Measurements from ENCODE around the gene MED31.

- peak; percentile 86 for TF ChIP-seq POLR2A (IDR thresholded peaks at IDR 0.05)
- TF ChIP-seq, protein P1, sequence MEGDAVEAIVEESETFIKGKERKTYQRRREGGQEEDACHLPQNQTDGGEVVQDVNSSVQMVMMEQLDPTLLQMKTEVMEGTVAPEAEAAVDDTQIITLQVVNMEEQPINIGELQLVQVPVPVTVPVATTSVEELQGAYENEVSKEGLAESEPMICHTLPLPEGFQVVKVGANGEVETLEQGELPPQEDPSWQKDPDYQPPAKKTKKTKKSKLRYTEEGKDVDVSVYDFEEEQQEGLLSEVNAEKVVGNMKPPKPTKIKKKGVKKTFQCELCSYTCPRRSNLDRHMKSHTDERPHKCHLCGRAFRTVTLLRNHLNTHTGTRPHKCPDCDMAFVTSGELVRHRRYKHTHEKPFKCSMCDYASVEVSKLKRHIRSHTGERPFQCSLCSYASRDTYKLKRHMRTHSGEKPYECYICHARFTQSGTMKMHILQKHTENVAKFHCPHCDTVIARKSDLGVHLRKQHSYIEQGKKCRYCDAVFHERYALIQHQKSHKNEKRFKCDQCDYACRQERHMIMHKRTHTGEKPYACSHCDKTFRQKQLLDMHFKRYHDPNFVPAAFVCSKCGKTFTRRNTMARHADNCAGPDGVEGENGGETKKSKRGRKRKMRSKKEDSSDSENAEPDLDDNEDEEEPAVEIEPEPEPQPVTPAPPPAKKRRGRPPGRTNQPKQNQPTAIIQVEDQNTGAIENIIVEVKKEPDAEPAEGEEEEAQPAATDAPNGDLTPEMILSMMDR (IDR thresholded peaks at IDR 0.05): peak in 1 of 4 experiments; percentile 9
These were observed 10.7 kb downstream of the MED31 start, which contains the start of the genes KIAA0753 and TXNDC17 for GRCh38 chr17:6640536-6641246.
